HG03354 (cell line): ENCODE measurements around the gene FBXO8.
A peak's percentile ranks its signal among the peaks of the same experiment; 100 is the strongest.
"Not testable (repeated sequence)": the region's sequence is repeated elsewhere in the genome, so short reads cannot be mapped to it uniquely, and the experiment has no call there.

Experiments used
- ATAC-seq: cut with Tn5 transposase; IDR thresholded peaks from one replicate; pipeline ENCODE4 v1.9.1; 2021; ENCODE audit warnings: mild to moderate bottlenecking; ENCODE audit not compliant: unreplicated experiment, poor library complexity, severe bottlenecking

Gene FBXO8

GRCh38 chr4:174283507-174284471 is at the start of gene FBXO8, which contains the start of gene CEP44:
Gene FBXO8, minus strand, starts transcription at chr4:174283667. Its CDS starts 20,575 bp downstream, at chr4:174263092.
Gene CEP44, plus strand, starts transcription at chr4:174283911. Its CDS starts 15,211 bp downstream, at chr4:174299122.
- ATAC-seq, result peak; percentile 65

DNA sequence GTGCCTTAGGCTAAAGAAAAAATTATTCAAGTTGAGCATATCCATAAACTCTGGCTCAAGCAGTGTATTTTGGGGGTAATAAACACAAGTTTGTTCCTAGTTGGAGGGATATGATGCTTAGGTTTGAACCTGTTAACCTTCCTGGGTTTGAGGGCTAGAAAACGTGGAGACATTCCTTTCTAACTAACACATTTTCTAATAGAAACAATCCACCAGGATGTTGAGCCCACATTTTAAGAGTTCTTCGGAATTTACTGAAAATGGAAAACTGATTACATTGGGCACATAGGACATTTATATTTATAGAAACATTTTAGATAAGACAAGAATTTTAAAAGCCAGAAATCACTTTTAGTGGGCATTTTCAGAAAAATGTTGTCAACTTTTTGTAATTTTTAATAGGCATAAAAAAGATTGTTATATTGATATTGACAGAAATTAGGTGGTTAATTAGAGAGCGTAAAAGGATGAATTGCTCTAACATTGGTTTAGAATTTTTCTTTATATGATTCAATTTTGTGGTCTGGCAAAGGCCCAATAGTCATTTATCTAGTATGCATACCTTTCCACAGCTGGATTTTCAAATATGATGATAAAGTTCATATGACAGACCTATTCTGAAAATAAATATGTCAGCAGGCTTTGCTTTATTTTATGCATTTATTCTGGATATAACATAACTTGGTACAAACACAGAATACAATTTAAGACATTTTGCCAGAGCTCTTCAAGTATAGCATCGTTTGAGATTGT is 49.5 kb upstream of the FBXO8 start:
- no peak for ATAC-seq

GRCh38 chr4:174324725-174325124 is 41.3 kb upstream of the FBXO8 start:
- no peak for ATAC-seq

GRCh38 chr4:174324236-174324635 is 40.8 kb upstream of the FBXO8 start:
- no peak for ATAC-seq

- ATAC-seq, result no peak
Observed at GRCh38 chr4:174320494-174321199, 37.2 kb upstream of the FBXO8 start.

- ATAC-seq, result peak; percentile 69
Observed at GRCh38 chr4:174318829-174319764, 35.6 kb upstream of the FBXO8 start.

GRCh38 chr4:174317531-174317930 is 34.1 kb upstream of the FBXO8 start:
- no peak for ATAC-seq

DNA sequence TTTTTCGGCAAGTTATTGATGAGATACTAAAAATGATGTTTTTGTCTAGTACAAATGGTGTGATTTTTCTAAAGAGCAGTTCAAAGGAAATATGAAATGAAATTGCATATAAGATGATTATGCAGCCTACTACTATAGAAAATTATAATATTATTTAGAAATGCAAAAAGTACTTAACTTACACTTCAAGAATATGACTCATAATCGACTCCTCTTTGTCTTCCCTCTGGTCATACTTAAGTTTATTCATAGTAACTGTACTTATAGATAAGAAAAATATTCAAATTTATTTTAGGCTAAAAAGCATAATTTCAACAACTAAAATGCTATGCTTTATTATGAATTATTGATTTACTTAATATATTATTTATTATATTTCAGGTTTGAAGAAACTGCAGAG is 33.5 kb upstream of the FBXO8 start:
- ATAC-seq, result no peak

DNA sequence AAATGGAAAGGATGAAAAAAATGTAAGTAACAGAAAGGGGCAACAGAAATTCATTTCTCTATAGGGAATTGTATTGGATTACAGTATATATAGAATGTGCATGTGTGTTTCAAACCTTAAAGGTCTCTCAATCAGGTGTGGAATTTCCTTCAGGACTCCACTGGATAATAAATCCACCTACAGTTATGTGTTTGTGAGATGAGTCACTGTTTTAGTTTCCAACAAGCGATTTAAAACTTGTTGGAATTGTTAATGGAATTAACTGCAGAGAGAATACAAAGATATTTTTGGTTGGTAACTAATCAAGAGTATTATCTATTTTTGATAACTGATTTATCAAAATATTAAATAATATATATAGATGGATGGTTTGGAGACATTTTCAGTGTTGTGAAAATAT is 33.1 kb upstream of the FBXO8 start:
- ATAC-seq, result no peak

DNA sequence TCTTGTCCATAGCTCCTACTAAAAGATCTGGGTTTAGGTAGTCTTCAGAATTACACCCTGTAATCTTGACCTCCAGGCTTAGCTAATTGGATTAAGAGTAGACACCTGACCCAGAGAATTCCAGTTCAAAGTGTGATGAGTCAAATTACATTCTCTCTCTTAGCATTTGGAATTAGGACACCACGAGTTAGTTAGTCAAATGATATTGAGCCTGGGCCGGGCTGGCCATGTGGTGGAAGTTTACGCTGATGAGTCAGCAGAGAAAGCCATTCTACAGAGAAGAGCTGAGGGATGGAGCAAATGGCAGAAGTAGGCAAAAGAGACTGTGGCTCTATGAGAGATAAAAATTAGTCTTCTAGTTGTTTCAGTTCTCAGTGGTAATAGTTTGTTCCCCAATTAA is 31.3 kb upstream of the FBXO8 start:
- ATAC-seq, result no peak

DNA sequence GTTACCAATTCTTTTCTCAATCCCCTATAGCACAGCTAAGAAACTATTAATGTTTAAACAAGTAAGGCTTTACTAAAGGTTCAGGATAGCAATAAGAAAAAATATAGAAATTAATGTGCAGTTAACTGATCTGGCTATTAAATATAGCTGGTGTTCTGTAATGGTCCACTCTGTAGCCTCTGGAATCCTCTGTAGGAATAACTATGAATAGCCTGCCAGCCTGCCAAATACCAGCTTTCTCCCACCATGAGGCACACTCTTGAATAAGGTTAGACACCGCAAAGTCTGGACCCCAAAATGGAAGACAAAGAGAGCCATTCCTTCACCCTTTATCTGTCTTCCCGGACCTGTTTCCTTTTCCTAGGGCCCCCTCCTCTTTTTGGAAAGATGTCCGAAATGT is 30.8 kb upstream of the FBXO8 start:
- ATAC-seq, result no peak

DNA sequence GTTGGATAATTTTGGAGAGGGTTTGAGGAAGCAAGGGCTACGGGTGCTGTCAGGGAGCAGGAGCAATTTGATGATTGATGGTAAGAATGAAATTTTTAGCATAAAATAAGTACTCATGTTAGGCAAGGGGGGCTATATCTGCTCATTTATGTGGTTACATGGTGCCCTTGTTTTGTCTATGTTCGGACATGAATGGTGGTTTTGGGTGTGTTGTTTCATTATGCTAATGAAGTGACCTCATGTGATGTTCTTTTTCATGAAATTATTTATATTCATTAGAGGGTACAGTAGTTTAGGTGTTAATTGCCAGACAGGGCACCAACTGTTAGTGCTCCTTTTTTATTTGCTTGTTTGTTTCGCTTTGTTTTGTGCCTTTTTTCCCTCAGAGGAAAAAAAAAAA is 29.5 kb upstream of the FBXO8 start:
- ATAC-seq, result no peak

GRCh38 chr4:174307694-174308093 is 24.2 kb upstream of the FBXO8 start:
- ATAC-seq, result peak; percentile 82

DNA sequence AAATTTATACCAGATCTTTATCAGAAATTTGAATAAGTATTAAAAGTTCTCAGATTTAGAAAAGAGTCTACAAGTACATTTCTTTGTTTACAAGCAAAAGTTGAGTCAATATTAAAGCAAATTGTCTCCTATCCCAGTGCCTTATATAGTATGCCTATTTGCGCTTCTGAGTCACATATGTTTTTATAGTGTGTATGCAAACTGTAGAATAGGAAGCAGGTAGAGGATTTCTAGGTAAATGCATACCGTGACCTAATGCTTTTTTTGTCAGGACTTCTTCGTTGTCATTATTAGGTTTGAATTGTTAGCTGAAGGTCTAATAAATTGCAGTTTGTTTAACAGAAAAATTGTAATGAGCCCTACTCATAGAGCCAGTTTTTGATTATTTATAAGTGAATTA is 22.5 kb upstream of the FBXO8 start:
- no peak for ATAC-seq

DNA sequence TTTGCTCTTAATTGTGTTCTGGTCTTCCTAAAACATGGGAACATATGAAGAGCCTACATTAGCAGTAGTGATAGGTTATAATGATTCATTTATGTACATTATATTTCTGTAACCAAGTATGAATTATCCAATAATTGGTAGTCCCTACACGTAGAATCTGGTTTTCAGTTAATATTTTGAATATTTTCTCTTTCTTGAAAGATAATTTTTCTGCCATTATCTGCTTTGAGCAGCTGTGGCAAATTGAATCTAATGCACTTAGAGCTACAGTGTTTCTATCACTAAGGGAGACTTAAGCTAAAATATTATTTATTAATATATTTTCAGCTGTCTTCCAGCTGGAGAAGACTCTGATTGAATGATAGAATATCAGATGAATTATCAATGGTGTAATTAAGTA is 21.2 kb upstream of the FBXO8 start:
- no peak for ATAC-seq

DNA sequence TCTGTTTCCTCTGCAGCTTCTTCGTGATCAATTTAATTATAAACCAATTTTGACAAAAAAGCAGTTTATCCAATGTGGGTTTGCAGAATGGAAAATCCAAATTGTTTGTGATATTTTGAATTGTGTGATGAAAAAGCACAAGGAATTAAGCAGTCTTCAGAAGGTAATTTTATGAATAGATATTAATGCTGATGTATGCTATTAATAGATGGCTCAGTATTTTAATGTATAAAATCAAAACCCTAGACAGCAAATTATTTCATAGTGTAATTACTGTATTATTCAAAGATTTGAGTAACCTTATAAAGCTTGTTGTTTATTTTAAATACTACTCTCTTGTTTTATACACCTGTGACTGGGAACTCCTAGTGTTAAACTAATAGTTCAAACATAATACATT is 20.2 kb upstream of the FBXO8 start:
- no peak for ATAC-seq

DNA sequence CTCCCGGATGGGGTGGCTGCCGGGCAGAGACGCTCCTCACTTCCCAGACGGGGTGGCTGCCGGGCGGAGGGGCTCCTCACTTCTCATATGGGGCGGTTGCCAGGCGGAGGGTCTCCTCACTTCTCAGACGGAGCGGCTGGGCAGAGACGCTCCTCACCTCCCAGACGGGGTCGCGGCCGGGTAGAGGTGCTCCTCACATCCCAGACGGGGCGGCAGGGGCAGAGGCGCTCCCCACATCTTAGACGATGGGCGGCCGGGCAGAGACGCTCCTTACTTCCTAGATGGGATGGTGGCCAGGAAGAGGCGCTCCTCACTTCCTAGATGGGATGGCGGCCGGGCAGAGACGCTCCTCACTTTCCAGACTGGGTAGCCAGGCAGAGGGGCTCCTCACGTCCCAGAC is 11.7 kb upstream of the FBXO8 start:
- not testable (repeated sequence) for ATAC-seq

DNA sequence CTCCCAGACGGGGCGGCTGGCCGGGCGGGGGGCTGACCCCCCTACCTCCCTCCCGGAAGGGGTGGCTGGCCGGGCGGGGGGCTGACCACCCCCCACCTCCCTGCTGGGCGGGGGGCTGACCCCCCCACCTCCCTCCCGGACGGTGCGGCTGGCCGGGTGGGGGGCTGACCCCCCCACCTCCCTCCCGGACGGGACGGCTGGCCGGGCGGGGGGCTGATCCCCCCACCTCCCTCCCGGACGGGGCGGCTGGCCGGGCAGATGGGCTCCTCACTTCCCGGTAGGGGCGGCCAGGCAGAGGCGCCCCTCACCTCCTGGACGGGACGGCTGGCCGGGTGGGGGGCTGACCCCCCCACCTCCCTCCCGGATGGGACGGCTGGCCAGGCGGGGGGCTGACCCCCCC is 11.2 kb upstream of the FBXO8 start:
- ATAC-seq, result not testable (repeated sequence)

DNA sequence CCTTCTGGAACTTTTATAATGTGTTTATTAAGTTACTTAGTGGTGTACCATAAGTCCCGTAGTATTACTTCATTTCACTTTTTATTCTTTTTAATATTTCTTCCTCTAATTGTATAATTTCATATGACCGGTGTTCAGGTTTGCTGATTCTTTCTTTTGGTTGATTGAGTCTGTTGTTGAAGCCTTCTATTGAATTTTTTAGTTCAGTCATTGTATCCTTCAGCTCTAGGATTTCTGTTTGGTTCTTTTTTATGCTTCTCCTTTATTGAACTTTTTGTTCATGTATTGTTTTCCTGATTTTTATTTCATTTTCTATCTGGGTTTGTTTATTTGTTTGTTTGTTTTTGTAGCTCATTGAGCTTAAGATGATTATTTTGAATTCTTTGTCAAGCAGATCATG is 9.0 kb upstream of the FBXO8 start:
- ATAC-seq, result no peak
